Adipocyte (in vitro differentiated cells): ENCODE measurements around the gene COQ8A.
"Not testable (repeated sequence)": the region's sequence is repeated elsewhere in the genome, so short reads cannot be mapped to it uniquely, and the experiment has no call there.

ENCODE experiments used
- DNase-seq: peaks from one replicate; pipeline ENCODE4 v3.0.0-alpha.2; 2015; ENCODE audit warnings: low read depth
- H3K27me3 ChIP-seq: replicated peaks from 2 replicates; pipeline ENCODE4 v1.7.0; 2013; ENCODE audit warnings: mild to moderate bottlenecking, low read length, moderate library complexity; ENCODE audit not compliant: control insufficient read depth, insufficient read depth
- H3K36me3 ChIP-seq: 2 replicates; pipeline ENCODE4 v1.7.0; 2013; ENCODE audit warnings: low read length, mild to moderate bottlenecking, moderate library complexity; ENCODE audit not compliant: control insufficient read depth, insufficient read depth, severe bottlenecking
- H3K4me1 ChIP-seq: 2 replicates; pipeline ENCODE4 v1.7.0; 2013; ENCODE audit warnings: mild to moderate bottlenecking, low read length, moderate library complexity; ENCODE audit not compliant: control insufficient read depth, insufficient read depth
- H3K4me3 ChIP-seq: 2 replicates; pipeline ENCODE4 v1.7.0; 2013; ENCODE audit warnings: mild to moderate bottlenecking, low read length, moderate library complexity
- H3K9ac ChIP-seq: 2 replicates; pipeline ENCODE4 v1.7.0; 2013; ENCODE audit warnings: mild to moderate bottlenecking, low read length, moderate library complexity
- H3K9me3 ChIP-seq: 2 replicates; pipeline ENCODE4 v1.7.0; 2013; ENCODE audit warnings: mild to moderate bottlenecking, low read length, moderate library complexity; ENCODE audit not compliant: control insufficient read depth

COQ8A gene

DNA sequence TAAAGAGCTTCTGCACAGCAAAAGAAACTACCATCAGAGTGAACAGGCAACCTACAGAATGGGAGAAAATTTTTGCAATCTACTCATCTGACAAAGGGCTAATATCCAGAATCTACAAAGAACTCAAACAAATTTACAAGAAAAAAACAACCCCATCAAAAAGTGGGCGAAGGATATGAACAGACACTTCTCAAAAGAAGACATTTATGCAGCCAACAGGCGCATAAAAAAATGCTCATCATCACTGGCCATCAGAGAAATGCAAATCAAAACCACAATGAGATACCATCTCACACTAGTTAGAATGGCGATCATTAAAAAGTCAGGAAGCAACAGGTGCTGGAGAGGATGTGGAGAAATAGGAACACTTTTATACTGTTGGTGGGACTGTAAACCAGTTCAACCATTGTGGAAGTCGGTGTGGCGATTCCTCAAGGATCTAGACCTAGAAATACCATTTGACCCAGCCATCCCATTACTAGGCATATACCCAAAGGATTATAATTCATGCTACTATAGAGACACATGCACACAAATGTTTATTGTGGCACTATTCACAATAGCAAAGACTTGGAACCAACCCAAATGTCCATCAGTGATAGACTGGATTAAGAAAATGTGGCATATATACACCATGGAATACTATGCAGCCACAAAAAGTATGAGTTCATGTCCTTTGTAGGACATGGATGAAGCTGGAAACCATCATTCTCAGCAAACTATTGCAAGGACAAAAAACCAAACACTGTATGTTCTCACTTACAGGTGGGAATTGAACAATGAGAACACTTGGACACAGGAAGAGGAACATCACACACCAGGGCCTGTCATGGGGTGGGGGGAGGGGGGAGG, 10.6 kb upstream of the COQ8A start:
- not testable (repeated sequence) for H3K9ac ChIP-seq, DNase-seq, H3K9me3 ChIP-seq, H3K4me3 ChIP-seq, H3K27me3 ChIP-seq, H3K36me3 ChIP-seq, H3K4me1 ChIP-seq

DNA sequence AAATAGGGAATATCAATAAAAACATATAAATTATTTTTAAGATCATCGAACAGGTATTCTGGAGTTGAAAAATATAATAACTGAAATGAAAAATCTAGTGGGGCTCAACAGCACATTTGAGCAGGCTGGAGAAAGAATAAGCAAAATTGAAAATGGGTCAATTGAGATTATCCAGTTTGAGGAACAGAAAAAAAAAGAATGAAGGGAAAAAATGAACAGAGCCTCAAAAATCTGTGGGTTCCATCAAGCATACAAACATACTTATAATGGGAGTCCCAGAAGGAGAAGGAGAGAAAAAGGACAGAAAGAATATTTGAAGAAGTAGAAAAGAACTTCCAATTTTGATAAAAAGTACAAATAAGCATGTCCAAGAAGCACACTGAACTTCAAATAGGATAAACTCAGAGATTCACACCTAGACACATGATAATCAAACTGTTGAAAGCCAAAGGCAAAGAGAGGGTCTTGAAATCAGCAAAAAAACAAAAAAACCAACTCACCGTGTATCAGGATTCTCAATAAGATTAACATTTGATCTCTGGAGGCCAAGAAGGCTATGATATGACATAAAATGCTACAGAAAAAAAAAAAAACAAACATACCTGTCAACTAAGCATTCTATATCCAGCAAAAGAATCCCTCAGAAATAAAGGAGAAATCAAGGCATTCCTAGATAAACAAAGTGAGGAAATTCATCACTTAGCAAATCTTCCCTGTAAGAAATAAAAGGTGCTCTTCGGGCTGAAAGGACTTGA, 5.4 kb upstream of the COQ8A start:
- Histone ChIP-seq H3K36me3 (no peaks in the 10 kb centered on the region), H3K9me3 (peaks cover 12% of the 10 kb centered on the region), H3K9ac (no peak overlapping the region)

DNA sequence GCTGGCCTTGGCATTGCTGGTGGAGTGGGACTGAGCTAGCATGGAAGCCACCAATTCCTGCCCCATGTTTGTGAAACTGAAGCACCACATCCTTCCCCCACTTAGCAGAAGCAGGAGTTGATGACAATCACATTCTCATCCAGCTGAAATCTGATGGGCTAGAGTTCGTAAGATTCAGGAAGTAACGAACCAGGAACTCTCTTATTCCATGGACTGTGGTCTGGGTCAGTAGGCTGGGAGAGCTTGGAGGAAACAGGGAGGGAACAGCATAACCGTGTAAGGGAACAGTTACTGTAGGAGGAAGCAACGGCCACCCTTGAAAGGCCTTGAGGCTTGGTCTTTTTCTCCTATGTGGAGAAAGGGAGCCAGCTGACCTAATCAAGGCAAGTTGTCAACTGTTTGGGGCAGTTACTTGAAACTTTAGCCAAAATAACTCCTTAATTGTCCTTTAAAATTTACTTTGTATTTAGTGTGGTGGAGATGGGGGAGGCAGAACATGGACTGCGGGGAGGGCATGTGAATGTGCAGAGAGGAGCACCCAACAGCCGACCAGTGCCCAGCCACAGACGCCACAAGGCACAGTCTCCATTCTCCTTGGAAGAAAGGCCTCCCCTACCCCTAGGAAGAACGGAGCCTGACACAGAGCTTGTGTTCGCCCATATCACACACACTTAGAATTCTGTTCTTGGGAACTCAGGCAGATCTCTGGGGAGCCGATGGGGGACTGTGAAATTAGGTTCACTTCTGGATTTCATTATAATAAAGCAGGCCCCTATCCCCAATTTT, 2.0 kb upstream of the COQ8A start:
- H3K9ac ChIP-seq: peak overlapping the region; percentile 97
- H3K4me3 ChIP-seq: no peak overlapping the region
- H3K27me3 ChIP-seq: no peaks in the 10 kb centered on the region
- H3K9me3 ChIP-seq: peaks cover 12% of the 10 kb centered on the region
- no peak for DNase-seq
- H3K36me3 ChIP-seq: no peaks in the 10 kb centered on the region
- peaks cover 30% of the 10 kb centered on the region for H3K4me1 ChIP-seq

More for the DNA sequence above, 5.4 kb upstream of the COQ8A start:
- H3K27me3 ChIP-seq: no peaks in the 10 kb centered on the region
- H3K4me1 ChIP-seq: peaks cover 8% of the 10 kb centered on the region
- H3K4me3 ChIP-seq: no peak overlapping the region
- no peak for DNase-seq

DNA sequence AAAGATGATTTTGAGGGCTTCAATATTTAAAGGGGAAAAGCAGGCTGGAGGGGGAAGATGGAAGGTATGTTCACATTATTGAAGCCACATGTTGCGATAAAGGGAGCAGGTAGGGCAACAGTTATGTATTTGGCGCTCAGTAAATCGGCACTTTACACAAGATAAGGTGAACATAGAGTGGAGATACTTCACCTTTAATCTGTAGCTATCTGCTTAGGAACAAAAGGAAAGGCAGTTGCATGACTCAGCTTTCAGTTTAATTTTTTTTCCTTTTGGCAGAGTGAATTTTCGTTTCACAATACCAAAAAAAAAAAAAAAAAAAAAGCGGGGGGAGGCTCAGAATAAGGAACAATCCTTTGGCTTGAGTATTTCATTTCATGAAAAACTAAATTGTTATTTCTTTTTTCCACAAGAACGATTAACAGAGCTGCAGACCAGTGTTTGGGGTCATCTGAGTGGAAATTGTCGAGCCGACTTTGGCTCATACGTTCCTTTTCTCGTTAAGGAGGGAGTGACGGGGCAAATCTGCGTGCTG, 1.1 kb upstream of the COQ8A start:
- Histone ChIP-seq H3K4me3 (peak overlapping the region; percentile 86), H3K36me3 (no peaks in the 10 kb centered on the region), H3K9ac (peak overlapping the region; percentile 97), H3K9me3 (peaks cover 12% of the 10 kb centered on the region), H3K4me1 (peaks cover 36% of the 10 kb centered on the region), H3K27me3 (no peaks in the 10 kb centered on the region)
- DNase-seq: peak; percentile 82

DNA sequence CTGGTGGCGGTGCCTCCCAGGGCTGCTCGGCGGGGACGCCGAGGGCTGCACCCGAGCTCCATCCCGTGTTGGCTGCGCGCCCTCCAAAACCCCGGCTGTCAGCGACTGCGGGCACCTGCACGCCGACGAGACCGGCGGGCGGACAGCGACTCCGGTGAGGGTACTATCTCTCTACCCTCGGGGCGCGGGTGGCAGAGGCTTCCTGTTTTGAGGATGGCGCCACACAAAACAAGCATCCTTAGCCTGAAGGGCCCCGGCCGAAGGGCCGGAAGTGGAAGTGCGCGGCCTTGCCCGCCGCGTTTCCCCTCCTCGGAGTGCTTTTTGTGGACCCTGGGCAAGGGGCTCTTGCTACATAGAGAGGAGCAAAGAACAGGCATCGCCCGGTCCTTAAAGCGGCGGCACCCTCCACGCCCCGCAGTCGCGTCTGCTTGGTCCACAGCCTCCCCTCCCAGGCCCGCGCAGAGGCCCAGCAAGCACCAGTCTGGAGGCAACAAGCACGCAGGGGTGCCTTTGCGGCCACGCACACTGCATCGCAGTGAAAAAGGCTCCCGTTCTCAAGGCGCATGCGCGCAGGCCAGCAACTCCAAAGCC, 561 bp upstream of the COQ8A start:
- Histone ChIP-seq H3K9me3 (peaks cover 9% of the 10 kb centered on the region), H3K4me3 (peak overlapping the region; percentile 86), H3K9ac (peak overlapping the region; percentile 97), H3K36me3 (no peaks in the 10 kb centered on the region), H3K27me3 (no peaks in the 10 kb centered on the region), H3K4me1 (peaks cover 37% of the 10 kb centered on the region)
- DNase-seq: peak; percentile 74

DNA sequence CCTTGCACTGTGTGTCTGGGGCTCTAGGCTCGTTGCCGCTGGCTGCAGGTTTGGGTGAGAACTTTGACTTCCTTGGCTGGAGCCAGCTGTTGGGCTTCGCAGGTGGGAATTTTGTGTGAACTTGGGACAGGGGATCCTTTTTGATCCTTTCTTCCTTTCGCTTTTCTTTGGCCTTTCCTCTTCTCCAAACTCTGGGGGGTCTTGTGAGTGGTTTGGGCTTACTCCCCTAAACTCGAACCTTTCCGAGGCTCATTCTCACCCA, 643 bp downstream of the COQ8A start:
- no peak for DNase-seq
- H3K36me3 ChIP-seq: no peaks in the 10 kb centered on the region
- peak overlapping the region; percentile 88 for H3K9ac ChIP-seq

DNA sequence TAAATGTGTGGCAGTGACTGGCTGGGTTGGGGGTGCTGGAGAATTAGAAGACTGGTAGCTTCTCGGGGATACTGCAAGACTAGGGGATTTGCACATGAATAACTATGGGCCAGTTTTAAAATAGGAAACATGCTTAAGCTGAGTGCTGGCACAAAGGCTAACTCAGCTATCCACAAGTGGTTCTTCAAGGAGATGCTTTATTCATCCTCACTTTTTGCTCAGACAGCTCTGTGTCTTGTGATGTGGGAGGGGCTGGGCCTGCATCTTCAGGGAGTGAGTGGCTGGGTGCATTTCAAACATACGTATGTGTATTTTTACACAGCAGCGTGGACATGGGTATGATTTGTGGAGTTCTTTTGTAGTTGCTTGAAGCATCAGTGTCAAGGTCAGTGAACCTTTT, 2.3 kb downstream of the COQ8A start:
- no peaks in the 10 kb centered on the region for H3K36me3 ChIP-seq
- H3K9me3 ChIP-seq: no peaks in the 10 kb centered on the region
- no peak for DNase-seq
- H3K4me3 ChIP-seq: peak overlapping the region; percentile 38
- no peaks in the 10 kb centered on the region for H3K27me3 ChIP-seq
- peaks cover 60% of the 10 kb centered on the region for H3K4me1 ChIP-seq
- H3K9ac ChIP-seq: peak overlapping the region; percentile 44

More for the DNA sequence above, 643 bp downstream of the COQ8A start:
- Histone ChIP-seq H3K9me3 (no peaks in the 10 kb centered on the region), H3K4me1 (peaks cover 49% of the 10 kb centered on the region), H3K27me3 (no peaks in the 10 kb centered on the region), H3K4me3 (peak overlapping the region; percentile 86)

DNA sequence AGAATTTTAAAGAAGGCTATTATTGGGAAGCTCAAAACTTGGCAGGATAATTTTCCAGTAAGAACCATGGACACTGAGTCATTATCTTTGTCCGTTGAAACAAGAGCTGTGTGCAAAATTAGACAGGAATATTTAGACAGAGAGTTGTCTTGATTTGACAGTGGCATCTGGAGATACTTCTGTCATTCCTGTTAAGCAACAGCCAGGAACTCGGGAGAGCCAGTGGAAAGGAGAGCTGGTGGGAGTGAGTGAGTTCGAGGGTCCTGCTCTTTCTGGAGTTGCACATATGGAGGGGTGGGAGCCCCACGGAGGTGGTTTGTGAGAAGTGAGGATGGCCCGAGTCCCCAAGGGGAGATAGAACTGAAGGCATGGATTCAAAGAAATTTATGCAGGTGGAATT, 3.1 kb downstream of the COQ8A start:
- Histone ChIP-seq H3K9me3 (no peaks in the 10 kb centered on the region), H3K4me1 (peaks cover 60% of the 10 kb centered on the region), H3K4me3 (peak overlapping the region; percentile 38), H3K9ac (peak overlapping the region; percentile 44), H3K36me3 (no peaks in the 10 kb centered on the region), H3K27me3 (no peaks in the 10 kb centered on the region)
- DNase-seq: no peak

DNA sequence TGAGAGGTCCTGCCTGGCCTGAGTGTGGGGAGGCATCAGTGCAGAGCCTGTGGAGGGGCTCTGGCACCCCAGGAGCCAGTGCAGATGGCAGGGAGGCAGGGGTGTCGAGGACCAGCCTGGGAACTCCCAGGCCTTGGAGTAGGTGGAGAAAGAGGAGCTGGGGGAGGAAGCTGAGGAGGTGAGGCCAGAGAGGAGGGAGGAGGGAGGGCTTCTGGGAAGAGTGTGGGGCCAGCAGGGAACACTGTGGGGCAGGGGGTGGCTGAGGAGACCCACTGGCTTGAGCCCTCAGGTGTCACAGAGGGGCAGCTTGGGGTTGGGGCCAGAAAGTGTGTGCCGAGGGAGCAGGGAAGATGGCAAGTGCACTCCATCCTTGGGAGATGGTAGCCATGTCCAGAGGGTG, 3.8 kb downstream of the COQ8A start:
- Histone ChIP-seq H3K4me1 (peaks cover 52% of the 10 kb centered on the region), H3K9ac (no peak overlapping the region), H3K36me3 (no peaks in the 10 kb centered on the region), H3K9me3 (no peaks in the 10 kb centered on the region), H3K27me3 (no peaks in the 10 kb centered on the region), H3K4me3 (no peak overlapping the region)
- no peak for DNase-seq

DNA sequence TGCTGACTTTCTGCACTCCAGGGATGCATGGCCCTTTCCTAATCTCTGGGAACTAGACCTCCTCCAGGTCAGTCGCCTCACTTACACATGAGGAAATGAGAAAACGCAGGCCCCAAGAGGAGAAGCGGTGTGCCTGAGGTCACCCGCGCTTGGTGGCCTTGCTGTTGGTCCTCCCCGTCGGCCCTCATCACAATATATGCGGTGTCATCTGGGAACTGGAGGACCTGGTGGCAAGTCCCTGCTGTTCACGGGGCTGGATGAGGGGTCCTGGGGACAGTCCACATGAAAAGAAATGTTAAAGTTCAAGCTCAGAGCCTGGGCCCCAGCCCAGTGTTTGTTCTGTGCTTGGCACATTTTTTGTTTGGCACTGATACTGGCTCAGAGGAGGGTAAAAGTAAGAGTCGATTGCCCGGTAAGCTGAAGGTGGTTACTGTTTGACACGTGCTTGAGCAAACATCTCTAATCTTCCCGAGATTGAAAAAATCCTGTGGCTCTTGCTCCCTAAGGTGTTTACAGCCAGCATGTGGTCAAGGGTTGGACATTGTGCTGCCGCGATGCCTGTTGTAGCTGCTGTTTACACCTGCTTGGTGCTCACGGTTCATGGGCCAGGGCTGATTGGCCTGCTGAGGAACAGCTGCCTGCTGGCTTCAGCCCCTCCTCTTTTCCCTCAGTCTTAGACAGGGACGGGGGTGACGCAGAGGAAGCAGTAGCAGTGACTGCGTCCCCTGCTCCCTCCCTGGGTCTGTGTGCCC, 5.2 kb downstream of the COQ8A start:
- H3K9ac ChIP-seq: no peak overlapping the region

More for the DNA sequence above, 5.2 kb downstream of the COQ8A start:
- no peak for DNase-seq
- Histone ChIP-seq H3K36me3 (no peaks in the 10 kb centered on the region), H3K27me3 (no peaks in the 10 kb centered on the region), H3K4me1 (peaks cover 52% of the 10 kb centered on the region), H3K4me3 (no peak overlapping the region), H3K9me3 (no peaks in the 10 kb centered on the region)
